GM19397 (cell line): Measurements from ENCODE around the gene IL16.
A peak's percentile ranks its signal among the peaks of the same experiment; 100 is the strongest.
"Not testable (repeated sequence)": the region's sequence is repeated elsewhere in the genome, so short reads cannot be mapped to it uniquely, and the experiment has no call there.

Source experiments
- ATAC-seq: cut with Tn5 transposase; IDR thresholded peaks from one replicate; pipeline ENCODE4 v1.9.1; 2021; ENCODE audit warnings: mild to moderate bottlenecking, moderate library complexity; ENCODE audit not compliant: unreplicated experiment

Gene IL16

GRCh38 chr15:81309647-81310450 lies 113.2 kb downstream of the IL16 start:
- ATAC-seq = no peak

DNA sequence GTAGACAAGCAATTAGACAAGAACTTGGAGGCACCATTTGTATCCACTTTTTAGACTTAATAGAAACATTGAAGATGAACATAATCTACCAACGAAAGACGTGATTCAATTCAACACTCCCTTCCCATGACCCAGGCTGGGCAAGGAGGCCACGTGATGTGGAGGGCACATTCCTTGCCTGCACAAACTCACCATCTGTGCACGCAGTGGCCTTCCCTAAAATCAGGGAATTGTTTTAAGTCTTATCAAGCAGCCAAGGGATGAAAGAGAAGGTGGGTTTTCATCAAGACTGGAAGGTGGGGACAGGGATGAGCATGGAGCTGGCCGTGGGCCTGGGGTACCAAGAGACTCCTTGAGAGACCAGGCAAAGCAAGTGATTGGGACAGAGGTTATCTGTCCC lies 113.8 kb downstream of the IL16 start:
- no peak for ATAC-seq

DNA sequence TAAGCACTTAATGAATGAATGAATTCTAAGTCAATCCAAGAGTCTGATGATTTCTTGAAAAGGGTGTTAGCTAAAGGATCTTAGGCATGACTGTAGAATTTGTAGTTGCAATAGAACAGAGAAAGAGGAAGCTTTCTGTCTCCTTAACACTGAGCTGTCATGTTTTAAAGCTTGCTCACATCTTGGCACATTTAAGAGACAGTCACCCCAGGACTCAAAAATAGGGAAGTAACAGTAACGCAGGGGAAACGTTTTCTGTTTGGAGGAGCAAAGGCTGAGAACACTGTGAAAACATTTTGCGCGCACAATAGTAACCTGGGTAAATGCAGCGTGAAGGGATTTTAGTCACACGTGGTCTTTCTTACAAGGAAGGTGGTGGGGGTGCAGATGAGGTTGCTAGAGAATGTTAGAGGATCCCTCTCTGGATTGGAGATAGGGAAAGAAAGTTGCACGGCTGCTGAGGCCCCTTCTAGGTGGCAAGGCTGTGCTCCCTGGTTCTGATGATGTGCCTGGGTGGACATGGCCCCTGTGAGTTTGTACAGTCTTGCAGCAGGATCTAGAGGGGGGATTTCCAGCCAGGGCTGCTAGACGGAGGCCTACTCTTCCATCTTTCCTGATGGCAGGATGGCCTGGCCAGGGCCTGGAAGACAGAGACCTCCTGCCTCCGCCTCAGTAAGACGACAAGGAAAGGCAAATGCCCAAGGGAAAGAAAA lies 115.2 kb downstream of the IL16 start:
- ATAC-seq = no peak

DNA sequence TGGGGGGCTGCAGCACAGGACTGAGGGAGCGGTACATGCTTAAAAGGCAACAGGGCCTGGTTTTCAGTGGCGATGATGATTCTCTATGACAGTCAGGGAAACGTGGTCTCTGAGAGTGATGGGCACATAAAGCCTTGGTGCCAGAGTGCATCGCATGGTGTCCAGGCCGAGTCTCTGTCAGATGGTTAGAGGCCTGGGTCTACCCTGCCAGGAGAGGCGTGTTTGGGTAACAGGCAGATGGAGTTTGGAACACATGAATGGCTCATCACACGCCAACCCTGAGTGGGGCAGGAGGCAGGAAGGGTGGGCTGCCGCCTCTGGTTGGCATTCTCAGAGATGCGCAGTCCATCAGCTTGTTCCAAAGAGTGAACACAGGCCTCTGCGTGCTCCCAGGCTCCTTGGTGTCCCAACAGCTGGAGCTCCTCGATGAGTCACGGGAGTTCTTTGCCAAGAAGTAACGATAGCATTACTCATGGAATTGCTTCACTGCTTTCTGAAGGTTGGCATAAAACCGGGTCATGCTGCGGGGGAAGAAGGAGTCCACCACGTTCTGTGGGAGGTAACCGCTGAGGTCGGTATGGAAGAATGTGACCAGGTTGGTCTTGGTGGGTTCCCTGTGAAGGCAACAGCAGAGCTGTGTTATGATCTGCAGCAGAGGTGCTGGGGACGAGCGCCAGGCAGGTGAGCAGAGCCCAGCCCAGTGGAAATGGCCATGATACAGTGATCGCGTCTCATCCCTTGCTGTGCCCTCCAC lies 116.3 kb downstream of the IL16 start:
- ATAC-seq = no peak

GRCh38 chr15:81313686-81314085 lies 117.0 kb downstream of the IL16 start:
- no peak for ATAC-seq

GRCh38 chr15:81314378-81314777 lies 117.7 kb downstream of the IL16 start:
- no peak for ATAC-seq

GRCh38 chr15:81315452-81316175 lies 118.9 kb downstream of the IL16 start:
- no peak for ATAC-seq

DNA sequence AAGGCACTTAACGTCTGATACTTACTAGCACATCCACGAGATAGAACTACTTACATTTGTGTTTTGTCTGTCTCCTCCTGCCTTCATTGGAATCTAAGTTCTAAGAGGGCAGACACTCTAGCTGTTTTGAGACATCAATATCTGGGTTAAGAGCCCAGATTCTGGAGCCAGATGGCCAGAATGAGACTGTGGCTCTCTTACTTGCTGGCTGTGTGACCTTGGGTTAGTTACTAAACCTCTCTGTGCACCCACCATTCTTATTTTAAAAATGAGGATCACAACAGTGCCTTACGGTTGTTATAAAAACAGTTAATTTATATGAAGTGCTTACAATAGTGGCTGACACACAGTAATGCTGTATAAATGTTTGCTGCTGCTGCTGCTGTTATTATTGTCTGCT lies 119.6 kb downstream of the IL16 start:
- ATAC-seq = no peak

- no peak for ATAC-seq
These were observed 121.0 kb downstream of the IL16 start for GRCh38 chr15:81317642-81318017.

GRCh38 chr15:81321667-81322066 lies 125.0 kb downstream of the IL16 start:
- no peak for ATAC-seq

DNA sequence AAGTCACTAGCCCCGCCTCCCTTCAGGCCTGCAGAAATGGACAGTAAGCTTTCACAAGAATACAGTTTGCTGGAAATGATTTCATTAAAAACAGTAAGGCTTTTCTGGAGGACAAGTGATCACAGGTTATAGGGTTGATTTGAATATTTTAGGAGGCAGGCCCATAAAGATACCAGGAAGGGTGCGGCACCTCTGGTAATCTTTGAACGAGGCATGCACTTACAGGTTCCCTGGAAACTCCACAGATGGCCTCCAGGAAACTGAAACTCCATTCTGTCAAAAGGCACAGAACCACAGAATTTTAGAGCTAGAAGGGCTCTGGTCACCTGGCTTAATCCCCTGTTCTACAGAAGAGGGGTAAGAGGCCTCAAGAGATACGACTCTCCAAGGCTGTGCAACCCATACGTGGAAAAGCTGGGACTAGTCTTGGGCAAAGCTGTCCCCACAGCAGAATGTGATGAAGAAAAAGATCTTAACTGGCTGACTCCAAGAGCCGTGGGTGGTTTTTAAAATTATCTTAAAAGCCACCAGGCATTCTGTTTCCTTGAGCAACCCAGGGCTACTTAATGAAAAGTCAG lies 126.1 kb downstream of the IL16 start:
- no peak for ATAC-seq

DNA sequence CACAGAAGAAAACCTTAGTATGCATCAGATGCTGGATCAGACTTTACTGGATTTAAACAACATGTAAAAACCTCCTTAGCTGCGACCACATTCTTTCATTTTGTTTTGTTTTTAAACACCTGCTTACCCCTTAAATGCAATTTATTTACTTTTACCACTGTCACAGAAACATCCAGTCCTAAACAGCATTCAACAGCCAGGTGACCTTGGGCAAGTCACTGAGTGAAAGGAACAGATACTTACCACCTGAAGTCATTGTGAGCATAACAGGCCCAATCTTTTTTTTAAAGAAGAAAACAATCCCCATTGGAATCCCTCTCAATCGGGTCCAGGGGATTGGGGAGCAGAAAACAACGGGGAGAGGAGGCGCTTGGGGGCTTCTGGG lies 126.9 kb downstream of the IL16 start:
- ATAC-seq = peak; percentile 2

- ATAC-seq = peak; percentile 100
These were observed 127.5 kb downstream of the IL16 start, which contains the start of gene STARD5 for GRCh38 chr15:81323944-81324881. STARD5 (minus strand) TSS chr15:81324141; CDS start chr15:81324099, 42 bp downstream.

GRCh38 chr15:81326466-81327212 lies 130.0 kb downstream of the IL16 start:
- no peak for ATAC-seq

GRCh38 chr15:81327516-81327915 lies 130.8 kb downstream of the IL16 start:
- no peak for ATAC-seq

DNA sequence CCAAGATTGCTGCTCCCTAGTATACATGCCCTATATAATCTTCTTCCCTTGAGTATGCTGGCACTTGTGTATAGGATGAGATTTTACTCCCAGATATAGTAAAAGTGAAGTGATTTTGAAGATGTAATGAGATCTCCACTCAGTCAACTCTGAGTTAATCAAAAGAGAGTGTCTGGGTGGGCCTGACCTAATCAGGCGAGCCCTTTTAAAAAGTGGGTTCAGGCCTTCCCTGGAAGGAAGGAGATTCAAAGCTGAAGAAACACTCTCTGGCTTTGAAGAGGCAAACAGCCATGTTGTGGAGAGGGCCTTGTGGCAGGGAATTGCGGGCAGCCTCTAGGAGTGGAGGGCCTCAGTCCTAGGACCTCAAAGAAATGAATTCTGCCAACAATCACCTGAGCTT lies 132.8 kb downstream of the IL16 start:
- no peak for ATAC-seq

DNA sequence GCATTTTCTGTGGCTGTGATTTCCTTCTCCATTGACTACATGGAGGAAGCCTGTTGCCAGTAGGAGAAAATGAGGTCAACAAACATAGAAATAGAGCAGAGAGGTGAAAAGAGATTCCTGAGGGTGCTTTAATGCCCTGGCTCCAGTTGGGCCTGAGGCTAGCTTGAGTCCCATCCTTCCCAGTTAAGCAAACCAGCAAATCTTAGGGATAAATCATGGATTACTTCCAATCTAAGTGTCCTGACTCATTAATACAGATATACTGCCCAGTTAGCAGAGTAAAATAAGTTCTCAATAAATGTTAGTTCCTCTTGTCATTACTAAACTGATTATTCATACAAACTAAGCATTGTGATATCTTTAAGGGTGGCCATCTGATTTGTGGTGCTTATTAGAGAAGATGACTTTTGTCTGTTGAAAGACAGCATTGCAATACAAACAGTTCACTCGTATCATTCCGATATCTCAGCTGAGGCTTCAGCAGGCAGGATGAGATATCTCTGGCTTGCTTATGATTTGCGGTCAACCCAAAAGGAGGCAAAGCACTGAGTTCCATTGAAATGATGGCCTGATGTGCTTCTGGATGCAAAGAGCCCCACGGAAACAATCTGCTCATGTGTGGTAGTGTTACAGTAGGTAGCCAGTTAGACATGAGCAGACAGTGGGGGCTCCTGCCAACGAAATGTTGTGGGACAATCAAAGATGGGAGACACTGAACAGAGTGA lies 133.8 kb downstream of the IL16 start:
- ATAC-seq = no peak

- not testable (repeated sequence) for ATAC-seq
These were observed 134.5 kb downstream of the IL16 start for GRCh38 chr15:81331141-81331540.
